K562 (cell line): ENCODE data around the gene SLC12A9.

Experiments
- GABPB1 ChIP-seq: sonication (generic); formaldehyde crosslinking; IDR thresholded peaks from 2 replicates; pipeline ENCODE4 v1.8.0; 2022; ENCODE audit warnings: mild to moderate bottlenecking, missing genetic modification reagents
- MEF2A ChIP-seq: IDR thresholded peaks from 2 replicates; pipeline ENCODE4 v1.6.1; 2011; ENCODE audit warnings: low read depth, mild to moderate bottlenecking, low read length, moderate library complexity; ENCODE audit not compliant: control insufficient read depth
- MYC ChIP-seq, 2 experiments: fragments of 250-450 bp in 1 of 2; sonication (Bioruptor Pico) in 1 of 2; IDR thresholded peaks; 2 replicates each; pipeline versions ENCODE4 v1.5.1 to v1.6.1; 2012 to 2021; ENCODE audit warnings: low read depth in 2 of 2, borderline replicate concordance in 1 of 2, improper control_type of control experiment in 1 of 2, low read length in 1 of 2, mild to moderate bottlenecking in 1 of 2, moderate library complexity in 1 of 2
- POLR2A ChIP-seq: fragments of 450-650 bp; conservative IDR thresholded peaks from 2 replicates; pipeline ENCODE4 v1.6.1; 2016
- ZNF699 ChIP-seq: fragments of 250-450 bp; sonication (Bioruptor Pico); IDR thresholded peaks from 2 replicates; pipeline ENCODE4 v1.8.0; 2021; ENCODE audit warnings: mild to moderate bottlenecking, moderate library complexity; ENCODE audit not compliant: insufficient replicate concordance

DNA sequence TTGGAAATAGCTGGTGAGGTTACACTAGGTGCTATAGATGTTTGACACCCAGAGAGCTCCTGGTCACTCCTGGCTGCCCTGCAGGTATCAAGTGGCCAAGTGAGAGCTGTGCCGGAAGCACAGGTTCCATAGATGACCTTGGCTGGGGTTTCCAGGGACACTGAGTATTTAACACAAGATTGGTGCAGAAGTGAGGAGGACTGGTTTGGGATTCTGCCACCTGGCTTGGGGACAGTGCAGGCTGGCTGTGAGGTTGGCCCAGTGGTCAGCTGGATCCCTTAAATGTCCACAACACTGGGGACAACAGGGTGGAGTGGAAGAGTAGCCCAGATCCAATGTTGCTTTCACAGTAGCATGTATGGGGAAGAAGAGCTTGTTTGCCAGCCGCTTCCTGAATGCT lies 48.5 kb downstream of the SLC12A9 start:
- TF ChIP-seq MEF2A (no peak), ZNF699 (CRISPR knock-in tag) (no peak), MYC (IDR thresholded peaks at IDR 0.05; ENCODE audit: low read depth, low read length) (no peak), MYC (CRISPR knock-in tag; IDR thresholded peaks at IDR 0.05; ENCODE audit: borderline replicate concordance, low read depth) (no peak), POLR2A (no peak), GABPB1 (CRISPR knock-in tag) (no peak)
